ENCODE measurements around the gene SERPINB7.

The SERPINB7 gene

DNA sequence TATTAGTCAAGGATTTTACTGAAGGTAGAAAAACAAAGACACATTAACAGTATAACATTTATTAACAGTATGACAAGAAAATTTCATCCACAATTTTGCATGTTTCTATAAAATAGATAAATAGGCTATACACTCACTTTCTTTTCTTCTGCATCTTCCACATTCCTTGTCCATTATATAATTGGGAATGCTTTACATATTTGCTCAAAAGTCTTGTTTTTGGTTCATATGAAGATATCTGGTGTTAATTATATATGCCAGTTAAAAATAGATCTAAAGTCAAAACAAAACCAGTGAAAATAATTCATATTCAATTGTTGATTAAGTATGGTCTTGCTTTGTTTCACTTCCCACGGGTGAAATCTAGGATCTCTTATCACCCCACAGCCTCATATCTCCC is 53.4 kb downstream of the SERPINB7 start:
- TF ChIP-seq FOXP2 (optimal IDR thresholded peaks at IDR 0.05; ENCODE audit: borderline replicate concordance, extremely low read depth, extremely low read length, insufficient read depth), result no peak
- no peak for TF ChIP-seq SIN3A (IDR thresholded peaks at IDR 0.05; ENCODE audit: borderline replicate concordance, insufficient read depth, low read length)
- TF ChIP-seq POLR2AphosphoS5 (IDR thresholded peaks at IDR 0.05; ENCODE audit: low read depth, low read length), result no peak
- TF ChIP-seq, protein P1, sequence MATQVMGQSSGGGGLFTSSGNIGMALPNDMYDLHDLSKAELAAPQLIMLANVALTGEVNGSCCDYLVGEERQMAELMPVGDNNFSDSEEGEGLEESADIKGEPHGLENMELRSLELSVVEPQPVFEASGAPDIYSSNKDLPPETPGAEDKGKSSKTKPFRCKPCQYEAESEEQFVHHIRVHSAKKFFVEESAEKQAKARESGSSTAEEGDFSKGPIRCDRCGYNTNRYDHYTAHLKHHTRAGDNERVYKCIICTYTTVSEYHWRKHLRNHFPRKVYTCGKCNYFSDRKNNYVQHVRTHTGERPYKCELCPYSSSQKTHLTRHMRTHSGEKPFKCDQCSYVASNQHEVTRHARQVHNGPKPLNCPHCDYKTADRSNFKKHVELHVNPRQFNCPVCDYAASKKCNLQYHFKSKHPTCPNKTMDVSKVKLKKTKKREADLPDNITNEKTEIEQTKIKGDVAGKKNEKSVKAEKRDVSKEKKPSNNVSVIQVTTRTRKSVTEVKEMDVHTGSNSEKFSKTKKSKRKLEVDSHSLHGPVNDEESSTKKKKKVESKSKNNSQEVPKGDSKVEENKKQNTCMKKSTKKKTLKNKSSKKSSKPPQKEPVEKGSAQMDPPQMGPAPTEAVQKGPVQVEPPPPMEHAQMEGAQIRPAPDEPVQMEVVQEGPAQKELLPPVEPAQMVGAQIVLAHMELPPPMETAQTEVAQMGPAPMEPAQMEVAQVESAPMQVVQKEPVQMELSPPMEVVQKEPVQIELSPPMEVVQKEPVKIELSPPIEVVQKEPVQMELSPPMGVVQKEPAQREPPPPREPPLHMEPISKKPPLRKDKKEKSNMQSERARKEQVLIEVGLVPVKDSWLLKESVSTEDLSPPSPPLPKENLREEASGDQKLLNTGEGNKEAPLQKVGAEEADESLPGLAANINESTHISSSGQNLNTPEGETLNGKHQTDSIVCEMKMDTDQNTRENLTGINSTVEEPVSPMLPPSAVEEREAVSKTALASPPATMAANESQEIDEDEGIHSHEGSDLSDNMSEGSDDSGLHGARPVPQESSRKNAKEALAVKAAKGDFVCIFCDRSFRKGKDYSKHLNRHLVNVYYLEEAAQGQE (IDR thresholded peaks at IDR 0.05; ENCODE audit: insufficient read depth in 1 of 2, low read depth in 2 of 2, low read length in 2 of 2), result no peak
- no peak for TF ChIP-seq TAF1 (IDR thresholded peaks at IDR 0.05; ENCODE audit: borderline replicate concordance, insufficient read depth, low read length)

DNA sequence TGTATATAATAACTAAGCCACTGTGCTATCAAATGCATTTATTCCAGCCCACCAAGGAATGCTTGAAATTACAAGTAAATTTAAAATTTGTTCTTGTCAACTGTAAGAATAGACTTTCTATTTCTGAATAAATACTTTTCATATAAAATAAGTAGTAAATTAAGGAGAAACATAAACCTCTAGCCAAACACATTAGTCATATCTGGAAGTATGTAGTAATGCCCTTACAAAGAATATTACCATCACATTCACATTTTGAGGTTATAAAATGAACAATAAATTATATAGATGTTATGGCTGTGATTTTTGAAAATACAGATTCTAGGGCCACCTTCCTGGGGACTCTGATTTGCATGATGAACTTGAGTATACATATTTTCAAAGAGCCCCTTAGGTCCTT is 54.7 kb downstream of the SERPINB7 start:
- TF ChIP-seq TAF1 (IDR thresholded peaks at IDR 0.05; ENCODE audit: borderline replicate concordance, insufficient read depth, low read length), result no peak
- no peak for TF ChIP-seq POLR2AphosphoS5 (IDR thresholded peaks at IDR 0.05; ENCODE audit: low read depth, low read length)
- TF ChIP-seq, protein P1 (IDR thresholded peaks at IDR 0.05; ENCODE audit: insufficient read depth in 1 of 2, low read depth in 2 of 2, low read length in 2 of 2), result no peak
- no peak for TF ChIP-seq FOXP2 (optimal IDR thresholded peaks at IDR 0.05; ENCODE audit: borderline replicate concordance, extremely low read depth, extremely low read length, insufficient read depth)

DNA sequence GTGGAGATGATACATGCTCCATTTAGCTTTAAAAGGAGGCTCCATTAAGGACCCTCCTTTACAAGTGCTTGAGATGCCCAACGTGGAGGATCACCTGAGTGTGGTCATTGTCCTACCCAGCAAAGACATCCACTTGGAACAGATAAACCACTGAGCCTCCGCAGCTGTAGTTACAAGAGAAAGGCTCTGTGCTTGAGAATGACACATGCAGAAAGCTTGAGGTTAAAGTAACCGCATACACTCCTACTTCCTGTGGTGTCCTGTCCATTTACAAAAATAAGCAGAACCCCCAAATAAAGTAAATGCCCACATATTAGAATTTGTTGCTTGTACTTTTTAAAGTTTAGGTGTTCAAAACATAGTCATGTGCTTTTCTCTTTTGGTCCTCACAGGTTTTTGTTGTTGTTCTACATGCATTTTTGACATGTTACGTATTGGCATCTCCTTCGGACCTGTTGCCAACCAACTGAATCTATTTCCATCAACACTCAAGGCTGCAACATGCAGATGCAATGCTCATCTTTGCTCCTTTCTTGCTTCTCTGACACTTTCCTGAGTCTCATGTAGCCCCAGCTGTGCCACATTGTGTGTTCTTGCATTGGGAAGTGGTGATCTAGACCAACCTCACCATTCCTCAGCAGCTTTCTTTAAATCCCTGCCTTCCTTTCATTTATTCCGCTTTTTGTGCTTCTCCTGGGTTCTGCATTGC is 56.0 kb downstream of the SERPINB7 start:
- TF ChIP-seq POLR2AphosphoS5 (IDR thresholded peaks at IDR 0.05; ENCODE audit: low read depth, low read length) (no peak), TAF1 (IDR thresholded peaks at IDR 0.05; ENCODE audit: borderline replicate concordance, insufficient read depth, low read length) (no peak), SIN3A (IDR thresholded peaks at IDR 0.05; ENCODE audit: borderline replicate concordance, insufficient read depth, low read length) (no peak), FOXP2 (optimal IDR thresholded peaks at IDR 0.05; ENCODE audit: borderline replicate concordance, extremely low read depth, extremely low read length, insufficient read depth) (no peak)
- TF ChIP-seq, protein P1 (IDR thresholded peaks at IDR 0.05; ENCODE audit: insufficient read depth in 1 of 2, low read depth in 2 of 2, low read length in 2 of 2), result no peak

DNA sequence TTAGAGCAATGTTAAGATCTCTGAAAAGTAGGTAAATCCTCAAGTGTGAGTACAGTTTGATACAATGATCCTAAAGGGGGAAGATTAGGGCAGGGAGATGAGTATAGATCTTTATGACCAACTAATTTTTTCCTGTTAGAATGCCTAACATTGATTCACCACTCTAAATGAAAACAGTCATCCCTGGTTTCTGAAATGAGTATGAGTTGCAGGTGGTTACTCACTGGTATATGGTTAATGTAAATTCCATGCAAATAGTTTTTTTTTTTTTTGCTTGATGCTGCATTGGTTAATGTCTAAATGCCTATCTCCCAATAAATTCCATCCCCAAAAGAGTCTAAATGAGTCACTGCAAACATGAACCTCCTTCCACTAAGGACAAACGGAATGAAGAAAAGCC is 57.3 kb downstream of the SERPINB7 start:
- TF ChIP-seq FOXP2 (optimal IDR thresholded peaks at IDR 0.05; ENCODE audit: borderline replicate concordance, extremely low read depth, extremely low read length, insufficient read depth), result no peak
- no peak for TF ChIP-seq POLR2AphosphoS5 (IDR thresholded peaks at IDR 0.05; ENCODE audit: low read depth, low read length)
- no peak for TF ChIP-seq SIN3A (IDR thresholded peaks at IDR 0.05; ENCODE audit: borderline replicate concordance, insufficient read depth, low read length)
- TF ChIP-seq, protein P1 (IDR thresholded peaks at IDR 0.05; ENCODE audit: insufficient read depth in 1 of 2, low read depth in 2 of 2, low read length in 2 of 2), result no peak
- no peak for TF ChIP-seq TAF1 (IDR thresholded peaks at IDR 0.05; ENCODE audit: borderline replicate concordance, insufficient read depth, low read length)
